GM12873 (cell line): ENCODE data around the gene PLCD3.

ENCODE experiments used
- CTCF ChIP-seq: IDR thresholded peaks from 2 replicates; pipeline ENCODE4 v1.5.1; 2012; ENCODE audit warnings: low read depth, mild to moderate bottlenecking, moderate library complexity, low read length, control low read depth; ENCODE audit not compliant: insufficient read depth; ENCODE audit errors: missing control alignments

PLCD3 gene

GRCh38 chr17:45116434-45117016 lies 15.8 kb downstream of the PLCD3 start:
- TF ChIP-seq CTCF, result no peak

- TF ChIP-seq CTCF, result no peak
Observed at GRCh38 chr17:45115871-45116270, 16.4 kb downstream of the PLCD3 start.

- no peak for TF ChIP-seq CTCF
Observed at GRCh38 chr17:45115015-45115625, 17.2 kb downstream of the PLCD3 start.

GRCh38 chr17:45114117-45114932 lies 18.0 kb downstream of the PLCD3 start:
- no peak for TF ChIP-seq CTCF

- TF ChIP-seq CTCF, result no peak
Observed at GRCh38 chr17:45113424-45113754, 18.9 kb downstream of the PLCD3 start.

GRCh38 chr17:45112559-45113423 lies 19.5 kb downstream of the PLCD3 start:
- no peak for TF ChIP-seq CTCF

- TF ChIP-seq CTCF, result no peak
Observed at GRCh38 chr17:45111850-45112249, 20.5 kb downstream of the PLCD3 start.
